GM13976 (cell line): ENCODE measurements around the gene ZNF714.

Experiments
- DNase-seq: peaks from one replicate; pipeline ENCODE4 v3.0.0; 2012; ENCODE audit warnings: low spot score
- CTCF ChIP-seq: IDR thresholded peaks from 2 replicates; pipeline ENCODE4 v1.5.1; 2012; ENCODE audit warnings: borderline replicate concordance, mild to moderate bottlenecking; ENCODE audit not compliant: insufficient read depth; ENCODE audit errors: extremely low read depth, missing control alignments, control extremely low read depth
- in situ Hi-C: fragments of 300-500 bp; cut with MboI; formaldehyde crosslinking; loops from one replicate; pipeline ENCODE4 v1.12.0; 2022; ENCODE audit warnings: low sequenced_read_pairs, mixed read lengths, inconsistent platforms; ENCODE audit not compliant: unreplicated experiment

Gene ZNF714

GRCh38 chr19:21127898-21128297, 45.9 kb downstream of the ZNF714 start:
- DNase-seq = no peak
- in situ Hi-C loops = no loop called here
- no peak for TF ChIP-seq CTCF

GRCh38 chr19:21128901-21129698, 47.1 kb downstream of the ZNF714 start:
- in situ Hi-C loops = no loop called here
- no peak for TF ChIP-seq CTCF
- DNase-seq = no peak

- TF ChIP-seq CTCF = no peak
- in situ Hi-C loops = no loop called here
- DNase-seq = no peak
Measured at GRCh38 chr19:21130097-21130775, 48.2 kb downstream of the ZNF714 start.

GRCh38 chr19:21133633-21134032, 51.6 kb downstream of the ZNF714 start:
- no peak for DNase-seq
- in situ Hi-C loops = no loop called here
- TF ChIP-seq CTCF = no peak

- no peak for DNase-seq
- in situ Hi-C loops = no loop called here
- no peak for TF ChIP-seq CTCF
Measured at GRCh38 chr19:21134934-21135366, 52.9 kb downstream of the ZNF714 start.

- no peak for DNase-seq
- in situ Hi-C loops = no loop called here
- TF ChIP-seq CTCF = no peak
Measured at GRCh38 chr19:21135433-21135832, 53.4 kb downstream of the ZNF714 start.
